Measurements from ENCODE around the gene GRIN3A.
"Not testable (repeated sequence)": the region's sequence is repeated elsewhere in the genome, so short reads cannot be mapped to it uniquely, and the experiment has no call there.

GRIN3A gene

GRCh38 chr9:101629636-101630035 lies 108.8 kb downstream of the GRIN3A start:
- DNase-seq: no peak

GRCh38 chr9:101628173-101628572 lies 110.3 kb downstream of the GRIN3A start:
- DNase-seq: no peak

GRCh38 chr9:101626295-101626694 lies 112.2 kb downstream of the GRIN3A start:
- DNase-seq: no peak

- DNase-seq: no peak
Observed at GRCh38 chr9:101625876-101626275, 112.6 kb downstream of the GRIN3A start.

- DNase-seq: no peak
Observed at GRCh38 chr9:101620452-101620851, 118.0 kb downstream of the GRIN3A start.

GRCh38 chr9:101618698-101619097 lies 119.7 kb downstream of the GRIN3A start:
- DNase-seq: no peak

- DNase-seq: no peak
Observed at GRCh38 chr9:101605547-101605946, 132.9 kb downstream of the GRIN3A start.

GRCh38 chr9:101604296-101604695 lies 134.2 kb downstream of the GRIN3A start:
- no peak for DNase-seq

GRCh38 chr9:101601904-101602765 lies 136.3 kb downstream of the GRIN3A start:
- DNase-seq: no peak

- DNase-seq: no peak
Observed at GRCh38 chr9:101594796-101595195, 143.7 kb downstream of the GRIN3A start, which contains the start of gene PPP3R2. TSS of gene PPP3R2 (minus strand) at chr9:101594969. CDS start at chr9:101594921, 48 bp downstream.

- DNase-seq: no peak
Observed at GRCh38 chr9:101593345-101593744, 145.1 kb downstream of the GRIN3A start.

- DNase-seq: no peak
Observed at GRCh38 chr9:101592788-101593187, 145.7 kb downstream of the GRIN3A start.

GRCh38 chr9:101591787-101592446 lies 146.5 kb downstream of the GRIN3A start:
- no peak for DNase-seq

GRCh38 chr9:101590901-101591300 lies 147.5 kb downstream of the GRIN3A start:
- no peak for DNase-seq

GRCh38 chr9:101590074-101590473 lies 148.4 kb downstream of the GRIN3A start:
- not testable (repeated sequence) for DNase-seq

- DNase-seq: no peak
Observed at GRCh38 chr9:101587332-101588043, 151.0 kb downstream of the GRIN3A start.

- no peak for DNase-seq
Observed at GRCh38 chr9:101586651-101587050, 151.8 kb downstream of the GRIN3A start.

- no peak for DNase-seq
Observed at GRCh38 chr9:101585740-101586139, 152.7 kb downstream of the GRIN3A start.

GRCh38 chr9:101582553-101582952 lies 155.9 kb downstream of the GRIN3A start:
- DNase-seq: no peak

- DNase-seq: no peak
Observed at GRCh38 chr9:101579711-101580545, 158.5 kb downstream of the GRIN3A start.

- DNase-seq: no peak
Observed at GRCh38 chr9:101578378-101578777, 160.1 kb downstream of the GRIN3A start.

GRCh38 chr9:101574731-101575333 lies 163.6 kb downstream of the GRIN3A start:
- no peak for DNase-seq

Data from stimulated activated CD4-positive, alpha-beta T cell treated with anti-CD3 and anti-CD28 coated beads, Interleukin-4, amount 100 ng/mL, for 1 hour (primary cell).